HepG2 (cell line): ENCODE results near the gene ABHD1. TPM values are rescaled to one million over a fixed set of nuclear protein-coding genes. Genes with fewer than 3 reads are reported as not detected.

Source experiments
- ATF7-NPFF ChIP-seq: sonication (generic); formaldehyde crosslinking; IDR thresholded peaks from 2 replicates; pipeline ENCODE4 v1.8.1; 2023; ENCODE audit warnings: mild to moderate bottlenecking, low read depth, missing genetic modification reagents, moderate library complexity
- CHCHD3 ChIP-seq: sonication (generic); formaldehyde crosslinking; IDR thresholded peaks from 2 replicates; pipeline ENCODE4 v1.8.0; 2022; ENCODE audit warnings: mild to moderate bottlenecking, missing genetic modification reagents, moderate library complexity
- GATAD2A ChIP-seq: IDR thresholded peaks from 2 replicates; pipeline ENCODE4 v1.6.1; 2016
- MYC ChIP-seq: sonication (generic); formaldehyde crosslinking; IDR thresholded peaks from 2 replicates; pipeline ENCODE4 v1.9.0; 2021; ENCODE audit warnings: missing genetic modification reagents, borderline replicate concordance
- POLR2AphosphoS5 ChIP-seq: IDR thresholded peaks from 2 replicates; pipeline ENCODE4 v1.6.1; 2012; ENCODE audit warnings: low read depth, low read length
- SPEN ChIP-seq: sonication (generic); formaldehyde crosslinking; IDR thresholded peaks from 2 replicates; pipeline ENCODE4 v1.5.1; 2020; ENCODE audit warnings: low read depth, mild to moderate bottlenecking, missing genetic modification reagents
- THAP7 ChIP-seq: sonication (generic); formaldehyde crosslinking; IDR thresholded peaks from 2 replicates; pipeline ENCODE4 v1.8.1; 2023; ENCODE audit warnings: mild to moderate bottlenecking, missing genetic modification reagents
- ZBTB2 ChIP-seq: sonication (generic); formaldehyde crosslinking; IDR thresholded peaks from 2 replicates; pipeline ENCODE4 v1.8.0; 2022; ENCODE audit warnings: low read depth, missing genetic modification reagents
- ZBTB33 ChIP-seq: sonication (generic); formaldehyde crosslinking; IDR thresholded peaks from 2 replicates; pipeline ENCODE4 v1.4.0; 2020; ENCODE audit warnings: missing genetic modification reagents
- ZFX ChIP-seq: sonication (generic); formaldehyde crosslinking; IDR thresholded peaks from 2 replicates; pipeline ENCODE4 v1.4.0; 2020; ENCODE audit warnings: mild to moderate bottlenecking, low read depth, missing genetic modification reagents, moderate library complexity
- ZNF430 ChIP-seq: sonication (generic); formaldehyde crosslinking; IDR thresholded peaks from 2 replicates; pipeline ENCODE4 v1.9.0; 2021; ENCODE audit warnings: mild to moderate bottlenecking, missing genetic modification reagents
- ZNF468 ChIP-seq: sonication (generic); formaldehyde crosslinking; IDR thresholded peaks from 2 replicates; pipeline ENCODE4 v1.8.0; 2022; ENCODE audit warnings: mild to moderate bottlenecking, moderate library complexity, missing genetic modification reagents
- ZSCAN25 ChIP-seq: sonication (generic); formaldehyde crosslinking; IDR thresholded peaks from 2 replicates; pipeline ENCODE4 v1.8.0; 2022; ENCODE audit warnings: mild to moderate bottlenecking, missing genetic modification reagents
- polyA plus RNA-seq, 8 experiments: library from polyadenylated mRNA; depleted of rRNA in 3 of 8; stranded (reverse) in 7 of 8; unstranded in 1 of 8; fragments of >200 nt; fragmentation: Illumina TruSeq in 4 of 8; extraction: Trizol in 4 of 8; gene quantifications; 2 replicates each; pipeline versions ENCODE4 v1.2.1 to v1.2.3, GENCODE V29; 2011 to 2016; ENCODE audit warnings: low read depth in 4 of 8, missing spikeins in 1 of 8, mixed read lengths in 1 of 8; ENCODE audit not compliant: insufficient read depth in 1 of 8
- total RNA-seq, 5 experiments: library from RNA; depleted of rRNA; stranded (reverse); fragments of >200 nt; fragmentation: Illumina TruSeq; extraction: Trizol; gene quantifications; 2 replicates each; pipeline ENCODE4 v1.2.3, GENCODE V29; 2016; ENCODE audit warnings: low read depth in 1 of 5
- TF ChIP-seq, protein P1 (sequence below), 2 experiments: sonication (generic) in 1 of 2; formaldehyde crosslinking in 1 of 2; IDR thresholded peaks; 2 replicates each; pipeline versions ENCODE4 v1.6.1 to v1.9.0; 2014 to 2022; ENCODE audit warnings: antibody characterized with exemption in 1 of 2, borderline replicate concordance in 1 of 2, inconsistent platforms in 1 of 2, low read depth in 1 of 2, missing genetic modification reagents in 1 of 2
- TF ChIP-seq, protein P2 (sequence below): sonication (generic); formaldehyde crosslinking; IDR thresholded peaks from 2 replicates; pipeline ENCODE4 v1.5.0; 2020; ENCODE audit warnings: mild to moderate bottlenecking, missing genetic modification reagents, moderate library complexity

ABHD1 gene
- total and polyA plus RNA-seq, 2 of the 13 experiments (the other 11 are each of a cell fraction or from before 2014, with no cell fraction given): 0.04 to 0.81 TPM

GRCh38 chr2:27123302-27124150, at the start of gene ABHD1 (continued):
- TF ChIP-seq SPEN (CRISPR knock-in tag): peak; percentile 66; the same call in 1 of the 2 replicates
- peak; percentile 35; the same call in 1 of the 2 replicates for TF ChIP-seq THAP7 (CRISPR knock-in tag)
- TF ChIP-seq CHCHD3 (CRISPR knock-in tag): no peak
- TF ChIP-seq, protein P1, sequence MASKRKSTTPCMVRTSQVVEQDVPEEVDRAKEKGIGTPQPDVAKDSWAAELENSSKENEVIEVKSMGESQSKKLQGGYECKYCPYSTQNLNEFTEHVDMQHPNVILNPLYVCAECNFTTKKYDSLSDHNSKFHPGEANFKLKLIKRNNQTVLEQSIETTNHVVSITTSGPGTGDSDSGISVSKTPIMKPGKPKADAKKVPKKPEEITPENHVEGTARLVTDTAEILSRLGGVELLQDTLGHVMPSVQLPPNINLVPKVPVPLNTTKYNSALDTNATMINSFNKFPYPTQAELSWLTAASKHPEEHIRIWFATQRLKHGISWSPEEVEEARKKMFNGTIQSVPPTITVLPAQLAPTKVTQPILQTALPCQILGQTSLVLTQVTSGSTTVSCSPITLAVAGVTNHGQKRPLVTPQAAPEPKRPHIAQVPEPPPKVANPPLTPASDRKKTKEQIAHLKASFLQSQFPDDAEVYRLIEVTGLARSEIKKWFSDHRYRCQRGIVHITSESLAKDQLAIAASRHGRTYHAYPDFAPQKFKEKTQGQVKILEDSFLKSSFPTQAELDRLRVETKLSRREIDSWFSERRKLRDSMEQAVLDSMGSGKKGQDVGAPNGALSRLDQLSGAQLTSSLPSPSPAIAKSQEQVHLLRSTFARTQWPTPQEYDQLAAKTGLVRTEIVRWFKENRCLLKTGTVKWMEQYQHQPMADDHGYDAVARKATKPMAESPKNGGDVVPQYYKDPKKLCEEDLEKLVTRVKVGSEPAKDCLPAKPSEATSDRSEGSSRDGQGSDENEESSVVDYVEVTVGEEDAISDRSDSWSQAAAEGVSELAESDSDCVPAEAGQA (IDR thresholded peaks at IDR 0.05; ENCODE audit: low read depth): 0 out of 2 replicates have a peak, but pooled peaks have one; percentile 6
- TF ChIP-seq, protein P1 (CRISPR knock-in tag; IDR thresholded peaks at IDR 0.05; ENCODE audit: borderline replicate concordance): no peak
- TF ChIP-seq, protein P2, sequence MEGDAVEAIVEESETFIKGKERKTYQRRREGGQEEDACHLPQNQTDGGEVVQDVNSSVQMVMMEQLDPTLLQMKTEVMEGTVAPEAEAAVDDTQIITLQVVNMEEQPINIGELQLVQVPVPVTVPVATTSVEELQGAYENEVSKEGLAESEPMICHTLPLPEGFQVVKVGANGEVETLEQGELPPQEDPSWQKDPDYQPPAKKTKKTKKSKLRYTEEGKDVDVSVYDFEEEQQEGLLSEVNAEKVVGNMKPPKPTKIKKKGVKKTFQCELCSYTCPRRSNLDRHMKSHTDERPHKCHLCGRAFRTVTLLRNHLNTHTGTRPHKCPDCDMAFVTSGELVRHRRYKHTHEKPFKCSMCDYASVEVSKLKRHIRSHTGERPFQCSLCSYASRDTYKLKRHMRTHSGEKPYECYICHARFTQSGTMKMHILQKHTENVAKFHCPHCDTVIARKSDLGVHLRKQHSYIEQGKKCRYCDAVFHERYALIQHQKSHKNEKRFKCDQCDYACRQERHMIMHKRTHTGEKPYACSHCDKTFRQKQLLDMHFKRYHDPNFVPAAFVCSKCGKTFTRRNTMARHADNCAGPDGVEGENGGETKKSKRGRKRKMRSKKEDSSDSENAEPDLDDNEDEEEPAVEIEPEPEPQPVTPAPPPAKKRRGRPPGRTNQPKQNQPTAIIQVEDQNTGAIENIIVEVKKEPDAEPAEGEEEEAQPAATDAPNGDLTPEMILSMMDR (CRISPR knock-in tag): peak; percentile 73
- TF ChIP-seq ZBTB33 (CRISPR knock-in tag): peak; percentile 6; the same call in 1 of the 2 replicates
- peak; percentile 60 for TF ChIP-seq POLR2AphosphoS5
- TF ChIP-seq ZBTB2 (CRISPR knock-in tag): no peak; the same call in 1 of the 2 replicates
- TF ChIP-seq GATAD2A (CRISPR knock-in tag): peak; percentile 55
- TF ChIP-seq ZNF468 (CRISPR knock-in tag): no peak
- peak; percentile 59 for TF ChIP-seq MYC
- peak; percentile 19; the same call in 1 of the 2 replicates for TF ChIP-seq ZSCAN25 (CRISPR knock-in tag)
- TF ChIP-seq ATF7-NPFF (CRISPR knock-in tag): 0 out of 2 replicates have a peak, but pooled peaks have one; percentile 33
- TF ChIP-seq ZFX (CRISPR knock-in tag): peak; percentile 78
- peak; percentile 42; the same call in 1 of the 2 replicates for TF ChIP-seq ZNF430 (CRISPR knock-in tag)
